DMS53 (cell line): ENCODE results near the gene DNAI2.

ENCODE experiments used
- DNase-seq: peaks from one replicate; lab custom pipeline; 2025; lab: John Stamatoyannopoulos, UW

Gene DNAI2

DNA sequence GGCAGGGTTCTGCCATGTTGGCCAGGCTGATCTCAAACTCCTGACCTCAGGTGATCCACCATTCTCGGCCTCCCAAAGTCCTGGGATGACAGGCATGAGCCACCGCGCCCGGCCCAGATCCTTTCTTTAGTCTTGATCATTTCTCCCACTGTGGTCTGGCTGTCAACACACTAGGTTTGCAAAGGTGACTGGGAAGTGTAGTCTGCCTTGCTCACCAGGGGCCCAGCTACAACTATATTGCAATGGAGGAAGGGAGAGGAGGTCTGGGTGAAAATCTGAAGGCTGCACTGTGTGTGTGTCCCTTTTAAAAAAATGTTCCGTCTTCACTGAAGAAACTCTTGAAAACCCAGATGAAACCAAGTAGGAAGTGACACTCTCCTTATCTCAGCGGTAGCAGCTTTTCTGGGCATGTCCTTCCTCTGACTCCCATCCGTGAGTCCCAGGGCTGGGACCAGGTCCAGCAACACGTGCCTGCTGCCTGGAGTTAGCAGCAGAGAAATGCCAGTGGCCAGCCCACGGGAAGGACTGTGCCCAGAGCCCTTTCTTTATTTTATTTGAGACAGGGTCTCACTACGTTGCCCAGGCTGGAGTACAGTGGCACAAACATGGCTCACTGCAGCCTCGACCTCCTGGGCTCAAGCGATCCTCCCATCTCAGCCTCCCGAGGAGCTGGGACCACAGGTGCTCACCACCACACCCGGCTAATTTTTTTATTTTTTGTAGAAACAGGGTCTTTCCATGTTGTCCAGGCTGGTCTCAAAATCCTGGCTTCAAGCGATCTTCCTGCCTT, 34.1 kb downstream of the DNAI2 start:
- no peak for DNase-seq

DNA sequence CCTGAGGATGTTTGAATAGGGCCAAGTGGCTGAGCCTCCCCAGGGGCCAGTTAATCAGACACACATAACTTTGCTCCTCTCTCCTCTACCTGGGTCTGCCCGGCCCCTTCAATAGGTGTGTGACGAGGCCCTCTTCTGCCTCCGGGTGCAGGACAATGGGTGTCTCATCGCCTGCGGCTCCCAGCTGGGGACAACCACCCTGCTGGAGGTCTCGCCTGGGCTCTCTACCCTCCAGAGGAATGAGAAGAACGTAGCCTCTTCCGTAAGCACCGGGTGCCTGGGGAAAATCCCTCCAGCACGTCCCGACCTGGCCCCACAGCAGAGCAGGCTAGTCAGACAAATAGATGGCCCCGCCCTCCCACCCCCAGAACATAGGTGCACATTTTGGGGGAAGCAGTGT, 35.9 kb downstream of the DNAI2 start:
- no peak for DNase-seq

DNA sequence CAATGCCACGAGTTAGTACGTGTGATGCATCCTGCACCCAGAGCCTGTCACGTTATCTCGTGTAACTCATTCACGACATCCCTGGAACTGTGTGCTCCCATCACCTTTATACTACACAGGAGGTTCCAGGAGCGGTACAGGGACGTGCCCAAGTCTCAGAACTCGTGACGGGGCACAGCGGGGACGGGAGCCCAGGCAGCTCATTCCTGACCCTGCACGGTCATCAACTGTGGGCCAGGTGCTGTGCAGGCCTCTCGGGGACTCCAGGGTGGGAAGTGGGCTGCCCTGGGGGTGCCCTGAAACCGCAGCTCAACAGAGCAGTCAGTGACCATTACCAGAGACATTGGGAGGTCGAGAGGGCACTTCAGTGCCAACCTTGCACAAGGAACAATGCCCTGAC, 40.8 kb downstream of the DNAI2 start:
- no peak for DNase-seq

DNA sequence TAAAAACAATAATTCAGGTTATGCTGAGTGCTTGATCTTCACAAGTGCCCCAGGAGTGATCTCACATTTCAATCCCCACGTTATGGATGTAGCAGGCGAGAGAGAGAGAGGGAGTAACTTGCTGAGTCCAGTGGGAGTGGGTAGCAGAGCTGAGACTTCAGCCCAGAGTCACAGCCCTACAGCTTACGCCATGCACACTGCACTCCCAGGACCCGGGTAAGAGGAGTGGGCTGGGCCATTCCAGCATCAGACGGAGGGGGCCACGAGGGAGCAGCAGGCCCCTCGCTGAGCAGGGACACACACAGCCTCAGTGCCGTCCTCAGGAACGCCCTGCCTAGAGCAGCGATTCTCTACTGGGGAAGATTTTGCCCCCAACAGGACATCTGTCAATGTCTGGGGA, 42.2 kb downstream of the DNAI2 start:
- no peak for DNase-seq

DNA sequence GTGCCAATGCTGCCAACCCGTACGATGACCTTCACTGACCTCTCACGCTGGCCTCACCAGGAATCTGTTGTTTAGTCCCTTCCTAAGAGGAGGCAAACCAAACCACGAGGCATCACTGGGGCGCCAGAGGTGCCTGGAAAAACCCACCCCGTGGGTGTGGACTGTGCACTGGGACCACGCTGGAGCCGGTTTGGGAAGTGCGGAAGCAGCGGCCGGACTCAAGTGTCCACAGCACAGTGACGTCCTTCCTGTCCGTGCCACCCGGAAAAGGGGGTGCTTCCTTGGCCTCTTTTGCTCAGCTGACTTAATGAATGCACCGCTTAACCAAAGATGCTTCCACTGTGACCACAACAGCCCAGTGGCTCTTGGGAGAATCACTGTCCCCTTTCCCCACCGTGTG, 43.0 kb downstream of the DNAI2 start:
- no peak for DNase-seq

DNA sequence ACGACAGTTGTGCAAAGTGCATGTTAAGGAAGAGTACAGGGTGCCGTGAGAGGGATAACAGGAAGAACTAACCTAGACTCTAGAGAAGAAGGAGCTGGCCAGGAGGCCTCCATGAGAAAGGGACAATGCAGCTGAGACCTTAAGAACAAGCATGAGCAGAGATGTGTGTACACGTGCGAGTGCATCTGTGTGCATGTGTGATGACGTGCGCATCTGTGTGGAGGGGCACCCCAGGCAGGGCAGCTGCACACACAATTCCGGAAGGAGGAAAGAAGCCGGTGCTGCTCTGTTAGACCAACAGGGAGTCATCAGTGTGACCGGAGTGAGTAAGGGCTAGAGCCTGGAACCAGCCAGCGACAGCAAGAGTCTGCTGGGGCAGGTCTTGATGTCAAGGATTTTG, 44.4 kb downstream of the DNAI2 start:
- no peak for DNase-seq

DNA sequence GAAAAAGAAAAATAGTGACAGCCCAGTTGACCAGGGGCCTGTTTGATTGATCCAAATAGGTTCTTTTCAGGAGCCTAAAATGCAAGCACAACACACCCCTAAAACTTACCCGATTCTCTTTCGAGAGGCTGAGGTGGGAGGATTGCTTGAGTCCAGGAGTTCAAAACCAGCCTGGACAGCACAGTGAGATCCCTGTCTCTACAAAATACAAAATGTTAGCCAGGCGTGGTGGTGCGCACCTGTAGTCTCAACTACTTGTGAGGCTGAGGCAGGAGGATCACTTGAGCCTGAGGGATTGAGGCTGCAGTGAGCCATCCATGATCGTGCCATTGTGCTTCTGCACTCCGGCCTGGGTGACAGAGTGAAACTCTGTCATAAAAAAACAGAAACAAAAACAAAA, 50.5 kb downstream of the DNAI2 start:
- no peak for DNase-seq

DNA sequence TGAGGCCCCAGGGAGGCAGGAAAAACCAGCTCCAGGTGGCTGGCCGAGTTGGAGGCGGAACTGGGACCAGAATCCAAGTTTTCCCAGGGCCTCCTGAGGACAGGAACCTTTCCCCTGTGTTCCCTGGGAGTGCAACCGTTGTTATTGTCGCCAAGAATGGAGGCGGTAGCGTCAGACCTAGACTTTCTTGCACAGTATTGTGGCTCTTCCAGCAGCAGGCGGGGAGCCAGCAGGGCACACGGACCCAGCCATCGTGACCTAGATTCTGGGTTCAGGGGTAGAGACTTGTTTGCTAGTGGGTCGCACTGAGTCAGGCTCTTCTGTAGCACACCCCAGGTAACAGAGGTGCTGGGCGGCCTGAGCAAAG, 51.3 kb downstream of the DNAI2 start:
- DNase-seq, result peak; percentile 38

DNA sequence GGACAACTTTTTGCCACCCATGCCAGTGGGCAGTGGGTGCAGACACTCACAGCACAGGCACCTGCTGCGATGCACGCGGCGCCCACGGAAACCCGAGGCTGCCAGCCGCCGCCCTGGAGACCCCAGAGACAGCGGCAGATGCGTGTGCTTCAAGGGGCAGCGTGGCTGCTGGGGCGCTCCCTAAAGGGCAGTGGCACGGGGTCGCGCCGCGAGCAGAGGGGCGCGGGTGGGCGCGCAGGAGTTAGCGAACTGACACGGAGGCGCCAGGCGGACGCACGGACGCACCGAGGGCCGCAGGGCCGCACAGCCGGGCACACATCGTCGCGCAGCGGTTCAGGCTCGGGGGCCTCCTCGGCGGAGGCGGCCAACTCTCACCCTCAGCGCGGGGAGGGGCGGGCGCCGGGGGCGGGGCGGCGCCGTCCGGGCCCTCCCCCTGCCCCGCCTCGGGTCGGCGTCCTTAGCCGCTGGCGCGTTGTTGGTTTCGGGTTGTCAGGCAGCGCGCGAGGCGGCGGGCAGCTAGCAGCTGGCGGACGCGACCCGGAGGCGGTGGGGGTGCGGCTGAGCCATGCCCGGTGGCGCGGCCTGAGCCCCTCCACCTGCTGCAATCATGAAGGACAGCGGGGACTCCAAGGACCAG, 51.8 kb downstream of the DNAI2 start, which contains the start of gene KIF19:
Gene KIF19 (plus strand): TSS at position 484 of the 637 bp plus-strand sequence. CDS start 124 bp downstream, at position 608.
- DNase-seq, result peak; percentile 92

DNA sequence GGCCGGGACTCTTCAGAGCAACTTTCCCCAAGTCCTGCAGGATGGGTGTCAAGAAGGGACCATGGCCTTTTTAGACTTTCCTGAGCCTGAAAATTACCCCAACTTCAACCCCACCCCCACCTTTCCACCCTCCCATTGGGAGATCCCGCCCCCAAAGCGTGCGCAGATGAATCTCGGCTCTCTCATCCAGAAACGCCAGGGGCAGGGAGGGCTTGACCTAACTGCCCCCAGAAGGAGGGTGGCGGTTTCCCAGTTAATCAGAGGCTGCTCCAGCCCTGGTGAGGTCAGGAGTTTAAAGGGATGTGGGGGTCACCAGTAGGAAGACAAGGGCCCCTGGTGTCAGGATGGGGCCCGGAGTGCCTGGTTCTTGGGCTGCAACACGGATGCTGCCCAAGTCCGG, 52.5 kb downstream of the DNAI2 start:
- DNase-seq, result peak; percentile 63

DNA sequence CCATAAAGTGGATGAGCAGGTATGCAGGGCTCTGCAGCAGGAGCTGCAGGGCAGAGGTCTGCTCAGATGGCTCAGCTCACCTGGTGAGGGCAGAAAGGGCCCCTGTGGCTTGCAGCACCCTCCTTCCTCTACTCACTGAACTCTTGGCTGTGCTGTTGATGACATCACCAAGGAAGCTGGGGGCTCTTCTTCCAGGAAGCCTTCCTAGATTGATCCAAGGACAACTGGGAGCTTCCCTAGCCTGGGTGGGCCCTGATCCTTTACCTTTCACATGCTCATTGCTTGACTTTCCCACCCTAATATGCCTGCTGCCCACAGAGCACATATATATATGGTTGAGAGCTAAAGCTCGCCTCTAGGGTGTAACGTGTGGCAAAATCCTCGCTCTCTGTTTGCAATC, 54.5 kb downstream of the DNAI2 start:
- peak; percentile 34 for DNase-seq

DNA sequence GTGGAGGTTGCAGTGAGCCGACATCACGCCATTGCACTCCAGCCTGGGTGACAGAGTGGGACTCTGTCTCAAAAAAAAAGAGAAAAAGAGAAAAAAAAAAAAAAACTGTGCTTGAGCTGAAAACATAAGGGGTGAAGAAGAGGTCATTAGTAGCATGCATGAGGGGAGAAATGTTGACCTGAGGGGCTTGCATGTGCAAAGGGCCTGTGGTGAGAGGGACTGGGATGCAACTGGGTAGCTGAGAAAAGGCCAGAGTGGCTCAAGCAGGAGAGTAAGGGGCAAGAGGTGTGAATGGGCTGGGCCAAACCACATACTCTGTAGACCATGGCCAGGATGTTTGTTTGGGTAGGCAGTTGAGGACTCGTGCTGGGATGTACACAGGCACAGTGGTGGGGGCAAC, 55.3 kb downstream of the DNAI2 start:
- DNase-seq, result no peak

DNA sequence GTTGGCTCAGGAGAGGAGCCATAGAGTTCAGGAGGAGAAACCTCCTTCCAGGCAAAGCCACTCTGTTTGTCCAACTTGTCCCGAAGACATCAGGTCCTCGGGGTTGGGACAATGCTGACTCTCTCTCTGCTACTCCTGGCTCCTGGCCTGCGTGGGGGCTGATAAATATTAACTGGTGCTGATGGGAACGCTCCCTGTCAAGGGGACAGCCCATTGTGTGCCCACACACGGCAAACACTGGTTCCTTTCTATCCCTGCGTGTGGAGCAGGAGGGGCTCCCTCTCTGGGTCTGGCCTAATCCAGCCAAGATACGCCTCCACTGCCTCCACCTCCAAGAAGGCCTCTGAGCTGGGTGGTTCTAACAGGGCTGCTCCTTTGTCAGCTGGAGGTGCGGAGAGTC, 56.4 kb downstream of the DNAI2 start:
- peak; percentile 64 for DNase-seq

DNA sequence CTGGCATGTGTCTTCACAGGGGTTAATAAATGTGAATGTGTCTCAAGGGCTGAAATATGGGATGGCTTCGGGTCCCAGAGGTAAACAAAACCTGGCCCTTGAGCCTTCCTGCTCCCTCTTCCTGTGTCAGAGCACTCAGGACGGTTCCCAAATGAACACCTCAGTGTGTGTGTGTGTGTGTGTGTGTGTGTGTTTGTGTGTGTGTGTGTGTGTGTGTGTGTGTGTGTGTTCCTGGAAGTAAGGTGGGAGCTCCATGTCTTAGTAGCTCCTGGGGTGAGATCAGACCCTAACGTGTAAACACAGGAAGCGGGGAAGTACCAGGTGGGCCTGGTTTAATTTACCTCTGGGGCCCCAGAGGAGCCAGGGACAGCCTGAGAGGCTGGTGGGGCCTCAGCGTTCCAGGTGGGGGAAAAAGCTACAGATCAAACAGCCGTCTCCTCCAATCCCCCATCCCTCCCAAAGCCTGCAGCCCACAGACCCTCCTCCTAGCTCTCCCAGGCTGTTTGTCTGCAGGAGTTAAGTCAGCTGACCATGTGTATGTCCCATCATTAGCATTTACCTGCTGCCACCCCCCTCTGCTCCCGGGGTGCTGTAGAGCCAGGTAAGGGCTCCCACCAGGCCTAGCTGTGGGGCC, 58.1 kb downstream of the DNAI2 start:
- DNase-seq, result peak; percentile 92

DNA sequence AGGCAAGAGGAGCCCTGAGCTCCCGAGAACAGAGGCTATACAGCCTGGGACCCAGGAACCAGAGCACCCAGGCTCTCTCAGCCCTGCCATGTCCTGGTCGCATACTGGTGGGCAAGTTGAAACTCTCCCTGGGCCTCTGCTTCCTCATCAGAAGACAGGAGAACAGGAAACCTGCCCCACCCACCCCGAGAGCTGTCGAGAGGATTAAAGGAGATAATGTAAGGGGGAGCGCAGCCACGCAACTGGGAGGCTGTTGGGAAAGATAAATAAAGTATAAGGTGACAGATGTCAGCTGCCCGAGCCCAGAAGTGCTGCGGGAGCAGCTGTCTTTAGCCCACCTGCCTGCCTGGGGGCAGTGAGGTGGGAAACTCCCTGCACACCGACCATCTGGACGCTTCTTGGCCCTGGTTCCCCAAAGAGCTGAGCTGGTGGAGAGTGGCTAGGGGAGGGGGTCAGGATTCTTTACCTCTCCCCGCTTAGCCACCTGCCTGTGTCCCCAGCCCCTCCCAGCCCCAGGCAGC, 58.8 kb downstream of the DNAI2 start:
- peak; percentile 99 for DNase-seq

DNA sequence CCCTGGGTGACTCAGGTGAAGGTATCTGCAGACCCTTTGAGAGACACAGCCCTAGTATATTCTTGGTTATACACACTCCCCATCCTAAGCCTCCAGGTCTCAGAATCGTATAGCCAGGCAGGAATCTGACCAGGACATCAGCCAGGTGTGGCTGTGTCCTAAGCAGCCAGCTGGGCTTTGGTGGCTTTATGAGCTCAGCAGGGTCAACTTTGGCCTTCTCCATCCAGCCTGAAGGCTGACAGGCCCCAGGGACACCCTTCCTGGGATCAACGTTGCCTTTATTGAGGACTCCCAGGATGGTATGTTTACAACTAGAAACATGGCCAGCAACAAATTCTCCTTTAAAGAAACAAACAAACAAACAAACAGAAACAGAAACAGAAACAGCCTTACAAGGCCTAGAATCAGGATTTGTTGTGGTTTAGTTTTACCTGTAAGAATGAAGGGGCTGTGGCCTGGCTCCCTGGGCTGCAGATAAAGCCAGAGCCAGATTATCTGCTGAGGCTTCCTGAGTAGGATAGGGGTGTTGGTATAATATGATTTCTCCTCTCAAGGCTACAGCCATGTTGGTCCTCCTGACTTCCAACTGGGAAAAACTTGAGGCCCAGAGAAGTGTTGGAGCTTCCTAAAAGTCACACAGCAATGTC, 60.5 kb downstream of the DNAI2 start:
- peak; percentile 86 for DNase-seq

DNA sequence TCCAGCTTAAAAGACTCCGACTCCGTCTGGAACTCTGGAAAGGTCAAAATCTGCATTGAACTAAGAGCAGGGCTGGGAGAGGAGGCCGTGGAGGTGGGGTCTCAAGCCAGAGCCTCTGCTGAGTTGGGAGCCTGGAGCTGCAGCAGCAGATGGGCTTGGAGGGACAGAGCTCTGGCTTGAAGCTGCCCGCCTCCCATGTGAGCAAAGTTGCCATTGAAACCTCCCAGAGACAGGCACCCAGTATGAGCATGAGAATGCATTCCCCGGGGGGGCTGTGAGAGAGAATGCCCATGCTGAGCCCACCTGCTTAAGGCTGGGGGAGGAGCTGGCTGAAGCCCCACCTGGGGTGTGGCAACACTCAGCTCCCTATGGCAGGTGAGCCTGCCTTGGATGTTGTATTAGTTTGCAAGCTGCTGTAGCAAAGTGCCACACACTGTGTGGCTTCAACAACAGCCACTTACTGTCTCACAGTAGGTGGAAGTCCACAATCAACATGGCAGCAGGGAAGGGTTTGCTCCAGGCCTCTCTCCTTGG, 61.6 kb downstream of the DNAI2 start:
- no peak for DNase-seq

DNA sequence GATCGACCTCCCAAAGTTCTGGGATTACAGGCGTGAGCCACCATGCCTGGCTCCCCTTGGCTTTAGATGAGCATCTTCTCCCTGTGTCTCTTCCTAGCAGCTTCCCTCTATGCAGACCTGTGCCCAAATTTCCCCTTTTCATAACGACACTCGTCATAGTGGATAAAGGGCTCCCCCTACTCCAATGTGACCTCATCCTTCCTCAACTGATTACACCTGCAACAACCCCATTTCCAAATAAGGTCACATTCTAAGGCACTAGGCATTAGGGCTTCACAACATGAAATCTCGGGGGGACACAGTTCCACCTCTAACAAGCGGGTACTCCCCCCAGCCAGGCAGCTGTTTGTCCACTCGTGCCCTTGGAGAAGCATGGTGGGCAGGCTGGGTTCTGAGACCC, 62.3 kb downstream of the DNAI2 start:
- DNase-seq, result no peak

DNA sequence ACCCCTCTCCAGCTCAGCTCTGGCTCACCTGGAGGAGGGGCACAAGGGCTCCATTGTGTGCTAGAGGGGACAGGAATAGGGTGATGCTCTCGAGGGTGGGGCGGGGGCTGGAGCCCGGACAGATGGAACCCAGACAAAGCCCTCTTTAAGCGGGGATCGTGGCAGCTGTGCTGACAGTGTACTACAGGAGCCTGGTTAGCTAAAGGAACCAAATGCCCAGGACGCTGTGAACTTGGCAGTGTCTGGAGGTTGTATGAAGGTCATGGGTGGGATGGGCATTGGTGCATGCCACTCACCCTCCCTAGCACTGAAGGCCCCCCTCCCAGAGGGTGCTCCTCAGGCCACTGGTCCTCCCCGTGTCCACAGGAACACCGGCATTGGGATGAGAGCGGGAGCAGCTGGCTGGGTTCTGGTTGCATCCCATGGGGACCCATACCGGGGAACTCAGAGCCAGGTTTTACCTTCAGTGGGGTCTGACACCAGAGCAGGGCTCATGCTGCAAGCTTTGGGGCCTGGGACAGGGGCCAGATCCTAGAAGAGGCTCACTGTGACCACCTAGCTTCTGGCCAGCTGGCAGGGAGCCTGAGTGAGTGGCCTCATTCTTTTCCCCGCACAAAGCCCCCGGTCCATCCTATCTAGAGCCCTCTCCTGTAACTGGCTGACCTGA, 63.9 kb downstream of the DNAI2 start:
- peak; percentile 73 for DNase-seq

DNA sequence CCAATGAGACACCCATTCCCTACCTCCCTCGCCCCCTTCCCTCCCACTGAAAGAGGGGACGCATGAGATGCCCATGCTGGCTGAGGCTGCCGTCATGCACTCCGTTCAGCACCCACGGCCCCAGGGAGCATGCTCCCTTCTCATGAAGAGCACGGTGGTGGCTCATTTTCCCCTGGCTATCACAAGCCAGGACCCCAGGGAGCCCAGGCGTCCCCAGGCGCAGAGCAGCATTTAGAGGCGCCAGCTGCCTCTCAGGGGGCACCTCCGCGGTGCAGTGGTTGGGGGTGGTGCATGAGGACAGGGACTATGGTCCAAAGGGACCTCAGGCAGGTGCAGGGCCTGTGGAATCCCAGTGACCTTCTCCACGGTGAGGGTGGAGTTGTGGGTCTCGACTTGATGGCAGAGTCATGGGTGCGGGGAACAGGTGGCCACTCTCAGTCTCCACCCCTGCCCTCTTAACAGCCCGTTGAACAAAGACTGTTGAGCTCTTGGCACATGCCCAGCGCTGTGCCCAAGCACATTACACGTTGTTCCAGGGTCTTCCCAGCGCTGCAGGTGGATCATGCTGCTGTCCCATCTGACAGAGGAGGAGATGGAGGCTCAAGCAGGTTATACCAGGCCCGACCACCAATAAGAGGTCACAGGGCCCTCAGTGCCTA, 65.6 kb downstream of the DNAI2 start:
- peak; percentile 94 for DNase-seq

DNA sequence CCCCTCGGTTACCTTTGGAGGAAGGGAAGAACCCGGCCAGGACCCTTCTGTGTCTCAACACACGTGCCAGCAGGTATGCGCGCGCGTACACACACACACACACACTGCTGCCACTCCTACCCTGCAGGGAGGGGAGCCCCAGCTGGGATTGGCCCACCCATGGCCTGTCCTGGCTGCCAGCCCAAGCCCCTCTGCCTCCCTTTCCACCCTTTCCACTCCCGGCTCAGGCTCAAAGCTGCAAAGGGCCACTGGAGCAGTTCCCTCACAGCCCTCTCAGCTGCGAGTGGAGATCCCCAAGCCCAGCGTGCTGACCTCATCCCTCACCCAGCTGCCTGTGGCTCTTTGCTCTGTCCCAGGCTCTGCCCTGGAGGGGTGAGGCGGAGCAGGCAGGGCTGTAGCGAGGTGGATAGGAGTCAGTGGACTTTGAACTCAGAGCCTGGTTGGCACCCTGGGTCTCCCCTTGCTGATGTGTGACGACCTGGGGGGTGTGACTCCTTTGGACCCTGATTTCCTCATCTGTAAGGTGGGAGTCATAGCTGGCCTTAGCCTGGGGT, 66.5 kb downstream of the DNAI2 start:
- peak; percentile 94 for DNase-seq
